Right lobe of liver (tissue), 4 donors: ENCODE results near the gene KCNQ1.

ENCODE experiments used
- CTCF ChIP-seq, 4 donors: fragments of 200-600 bp in 3 of 4; fragments of 450-650 bp in 1 of 4; IDR thresholded peaks; one replicate each; pipeline versions ENCODE4 v1.5.1 to v1.8.0; 2016 to 2022; ENCODE audit warnings: antibody characterized with exemption in 4 of 4, mild to moderate bottlenecking in 2 of 4
- POLR2A ChIP-seq: fragments of 450-650 bp; IDR thresholded peaks from one replicate; pipeline ENCODE4 v1.6.1; 2017; ENCODE audit warnings: antibody characterized with exemption, mild to moderate bottlenecking
- donor health status: DM: no; HTN: no; CAD: no.
- donor health status: DM: no; HTN: no; CAD: no.
- donor health status: DM: no; HTN: yes; CAD: no.

DNA sequence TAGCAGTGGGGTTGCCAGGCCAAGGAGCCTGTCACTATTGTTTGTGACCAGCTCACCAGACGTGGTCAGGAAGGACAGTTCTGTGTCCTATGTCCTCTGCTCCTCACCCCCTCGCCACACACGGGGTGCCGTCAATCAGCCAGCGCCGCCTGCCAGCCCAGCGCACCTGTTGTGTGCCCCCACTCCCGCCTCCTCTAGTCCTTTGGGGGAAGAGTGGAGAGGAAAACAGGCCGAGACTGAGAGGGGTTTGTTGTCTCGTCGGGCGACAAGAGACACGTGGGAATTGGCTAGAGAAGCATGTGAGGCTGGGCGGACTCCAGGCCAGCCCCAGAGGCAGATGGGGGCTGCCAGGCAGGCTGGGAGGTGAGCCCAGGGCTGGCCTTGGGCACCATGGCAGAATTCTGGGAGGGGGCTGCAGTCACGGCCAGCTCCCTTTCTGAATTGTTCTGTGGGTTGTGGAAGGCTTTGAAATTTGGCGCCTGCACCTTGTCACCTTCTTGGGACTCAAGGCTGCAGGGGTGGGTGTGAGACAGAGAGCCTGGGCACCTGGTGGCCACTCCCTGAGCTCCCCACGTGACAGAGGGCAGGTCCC is 258.1 kb downstream of the KCNQ1 start:
- TF ChIP-seq CTCF (IDR thresholded peaks at IDR 0.05) (no peak), POLR2A (no peak)
